GM19043 (cell line): ENCODE results near the gene ZFP36.

ENCODE experiments used
- ATAC-seq: cut with Tn5 transposase; IDR thresholded peaks from one replicate; pipeline ENCODE4 v1.9.1; 2021; ENCODE audit warnings: low read depth; ENCODE audit not compliant: unreplicated experiment

The ZFP36 gene

DNA sequence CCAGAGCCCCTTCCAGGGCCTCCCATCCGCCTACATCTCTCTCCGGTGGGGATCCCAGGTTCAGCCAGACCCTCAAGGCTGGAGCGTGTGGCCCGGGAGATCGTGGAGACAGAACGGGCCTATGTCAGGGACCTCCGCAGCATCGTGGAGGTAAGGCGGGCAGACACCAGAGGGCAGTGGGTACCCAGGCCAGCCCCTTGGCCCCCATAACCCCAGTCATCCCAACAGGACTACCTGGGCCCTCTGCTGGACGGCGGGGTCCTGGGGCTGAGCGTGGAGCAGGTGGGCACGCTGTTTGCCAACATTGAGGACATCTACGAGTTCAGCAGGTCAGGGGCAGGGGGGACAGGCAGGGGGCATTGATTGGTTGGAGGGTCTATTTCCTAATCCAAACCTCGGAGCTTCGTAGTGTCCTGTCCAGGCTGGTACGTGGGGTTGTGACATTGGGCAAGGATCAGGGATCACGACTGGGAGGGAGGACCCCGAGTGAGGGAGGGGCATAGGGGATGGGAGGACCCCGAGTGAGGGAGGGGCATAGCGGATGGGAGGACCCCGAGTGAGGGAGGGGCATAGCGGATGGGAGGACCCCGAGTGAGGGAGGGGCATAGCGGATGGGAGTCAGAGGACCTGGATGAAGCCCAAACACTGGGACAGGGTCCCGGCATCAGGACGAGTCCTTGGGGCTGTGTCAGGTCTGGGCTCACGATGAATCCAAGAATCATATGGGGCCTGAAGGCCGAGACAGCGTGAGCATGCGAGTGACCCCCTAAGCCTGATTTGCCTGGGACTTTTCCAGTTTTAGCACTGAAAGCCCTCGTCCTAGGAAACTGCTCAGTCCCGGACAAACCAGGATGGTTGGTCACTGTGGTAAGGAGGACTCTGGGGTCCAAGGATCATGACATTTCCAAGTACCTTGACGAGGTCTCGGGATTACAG lies 8.7 kb downstream of the ZFP36 start:
- ATAC-seq, result no peak

DNA sequence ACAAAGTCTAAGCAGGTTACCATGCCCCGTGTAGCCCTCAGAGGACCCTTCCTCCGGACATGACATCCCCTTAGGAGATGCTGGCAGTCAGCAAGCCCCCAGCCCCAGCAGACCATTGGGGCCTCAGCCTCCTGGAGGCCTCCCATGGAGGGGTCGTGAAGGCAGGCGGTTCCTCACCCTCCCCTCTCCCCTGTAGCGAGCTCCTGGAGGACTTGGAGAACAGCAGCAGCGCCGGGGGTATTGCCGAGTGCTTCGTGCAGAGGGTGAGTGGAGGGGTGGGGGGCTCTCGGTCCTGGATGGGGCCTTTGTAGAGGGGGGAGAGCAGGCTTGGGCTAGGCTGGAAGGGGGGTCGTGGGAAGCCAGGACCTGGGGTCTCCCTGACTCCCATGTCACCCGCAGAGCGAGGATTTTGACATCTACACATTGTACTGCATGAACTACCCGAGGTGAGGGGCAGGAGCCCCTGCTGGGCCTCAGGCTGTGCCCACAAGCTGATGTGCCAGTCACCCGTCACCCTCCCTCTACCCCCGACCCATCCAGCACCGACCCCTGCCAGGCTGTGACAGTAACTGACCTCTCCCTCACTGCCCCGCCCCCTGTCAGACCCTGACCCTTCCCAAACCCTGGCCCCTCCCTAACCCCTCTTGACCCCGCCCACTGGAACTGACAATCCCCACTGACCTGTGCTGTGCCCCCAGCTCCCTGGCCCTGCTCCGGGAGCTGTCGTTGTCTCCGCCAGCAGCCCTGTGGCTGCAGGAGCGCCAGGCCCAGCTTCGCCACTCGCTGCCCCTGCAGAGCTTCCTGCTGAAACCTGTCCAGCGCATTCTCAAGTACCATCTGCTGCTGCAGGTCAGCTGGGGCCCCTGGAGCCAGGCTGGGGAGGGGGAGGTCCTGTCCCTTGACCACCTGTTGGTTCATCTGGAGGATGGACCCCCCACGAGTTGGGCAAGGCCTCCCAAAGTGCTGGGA lies 9.8 kb downstream of the ZFP36 start:
- ATAC-seq, result no peak

- no peak for ATAC-seq
These were observed 11.0 kb downstream of the ZFP36 start for GRCh38 chr19:39417463-39418181.

DNA sequence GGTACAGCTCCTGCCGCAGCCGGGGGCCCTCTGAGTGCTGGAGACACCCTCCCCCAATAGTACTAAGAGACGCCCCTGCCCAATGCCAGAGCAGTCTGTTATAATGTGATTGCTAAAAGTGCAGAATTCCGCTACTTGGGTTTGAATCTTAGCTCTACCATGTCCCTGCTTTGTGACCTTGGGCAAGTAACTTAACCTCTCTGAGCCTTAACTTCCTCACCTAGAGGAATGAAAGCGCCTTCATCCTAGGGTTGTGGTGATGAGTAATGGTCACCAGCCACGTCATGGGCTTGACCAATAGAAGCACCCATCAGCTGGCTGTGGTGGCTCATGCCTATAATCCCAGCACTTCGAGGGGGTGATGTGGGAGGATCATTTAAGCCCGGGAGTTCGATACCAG lies 12.4 kb downstream of the ZFP36 start:
- no peak for ATAC-seq

- ATAC-seq, result no peak
These were observed 14.1 kb downstream of the ZFP36 start for GRCh38 chr19:39420769-39421168.

GRCh38 chr19:39422020-39422419 lies 15.4 kb downstream of the ZFP36 start:
- ATAC-seq, result no peak

DNA sequence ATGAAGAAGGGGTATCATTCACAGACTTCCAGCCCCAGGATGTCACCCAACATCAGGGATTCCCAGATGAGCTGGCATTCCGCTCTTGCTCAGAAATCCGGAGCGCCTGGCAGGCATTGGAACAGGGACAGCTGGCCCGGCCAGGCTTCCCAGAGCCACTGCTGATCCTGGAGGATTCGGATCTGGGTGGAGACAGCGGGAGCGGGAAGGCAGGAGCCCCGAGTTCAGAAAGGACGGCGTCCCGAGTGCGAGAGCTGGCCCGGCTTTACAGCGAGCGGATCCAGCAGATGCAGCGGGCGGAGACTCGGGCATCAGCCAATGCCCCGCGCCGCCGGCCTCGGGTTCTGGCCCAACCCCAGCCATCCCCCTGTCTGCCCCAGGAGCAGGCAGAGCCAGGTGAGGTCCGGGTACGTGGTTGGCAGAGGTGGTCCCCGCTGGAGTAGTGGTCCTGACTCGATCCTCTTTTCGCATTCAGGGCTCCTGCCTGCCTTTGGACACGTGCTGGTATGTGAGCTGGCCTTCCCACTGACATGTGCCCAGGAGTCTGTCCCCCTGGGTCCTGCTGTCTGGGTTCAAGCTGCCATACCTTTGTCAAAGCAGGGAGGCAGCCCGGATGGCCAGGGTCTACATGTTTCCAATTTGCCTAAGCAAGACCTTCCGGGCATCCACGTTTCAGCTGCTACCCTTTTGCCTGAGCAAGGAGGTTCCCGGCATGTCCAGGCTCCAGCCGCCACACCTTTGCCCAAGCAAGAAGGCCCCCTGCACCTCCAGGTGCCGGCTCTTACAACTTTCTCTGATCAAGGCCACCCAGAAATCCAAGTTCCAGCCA lies 16.8 kb downstream of the ZFP36 start:
- ATAC-seq, result no peak

GRCh38 chr19:39424934-39425333 lies 18.3 kb downstream of the ZFP36 start:
- ATAC-seq, result no peak

GRCh38 chr19:39425744-39426143 lies 19.1 kb downstream of the ZFP36 start:
- no peak for ATAC-seq

DNA sequence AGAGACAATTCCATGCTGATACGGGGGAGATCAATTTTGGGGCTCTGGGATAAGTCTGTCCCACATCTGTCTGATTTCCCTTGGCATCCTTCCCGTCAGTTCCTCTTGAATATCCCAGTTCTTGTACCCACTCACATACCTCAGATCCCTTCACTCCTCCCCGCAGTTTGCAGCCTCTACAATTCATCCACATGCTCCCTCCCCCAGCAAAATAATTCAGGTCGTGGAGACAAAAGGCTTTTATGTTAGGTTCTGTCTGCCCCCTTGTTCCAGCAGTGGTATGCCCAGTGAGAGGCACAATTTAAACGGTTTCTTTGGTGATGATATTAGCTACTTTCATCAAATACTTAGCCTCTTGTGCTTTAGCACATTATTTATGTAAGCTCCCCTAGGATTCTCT lies 19.5 kb downstream of the ZFP36 start:
- no peak for ATAC-seq

- ATAC-seq, result no peak
These were observed 21.1 kb downstream of the ZFP36 start for GRCh38 chr19:39427707-39428106.

GRCh38 chr19:39428283-39429112 lies 21.9 kb downstream of the ZFP36 start:
- ATAC-seq, result no peak

- ATAC-seq, result no peak
These were observed 24.3 kb downstream of the ZFP36 start for GRCh38 chr19:39430675-39431593.

DNA sequence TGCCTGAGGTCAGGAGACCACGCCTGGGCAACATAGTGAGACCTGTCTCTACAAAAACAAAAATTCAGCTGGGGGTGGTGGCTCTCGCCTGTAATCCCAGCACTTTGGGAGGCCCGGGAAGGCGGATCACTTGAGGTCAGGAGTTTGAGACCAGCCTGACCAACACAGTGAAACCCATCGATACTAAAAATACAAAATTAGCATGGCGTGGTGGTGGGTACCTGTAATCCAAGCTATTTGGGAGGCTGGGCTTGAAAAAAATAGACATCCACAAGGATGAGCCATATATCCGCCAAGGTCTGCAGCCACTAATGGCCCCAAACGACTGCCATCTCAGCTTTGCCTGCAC lies 26.0 kb downstream of the ZFP36 start:
- no peak for ATAC-seq

DNA sequence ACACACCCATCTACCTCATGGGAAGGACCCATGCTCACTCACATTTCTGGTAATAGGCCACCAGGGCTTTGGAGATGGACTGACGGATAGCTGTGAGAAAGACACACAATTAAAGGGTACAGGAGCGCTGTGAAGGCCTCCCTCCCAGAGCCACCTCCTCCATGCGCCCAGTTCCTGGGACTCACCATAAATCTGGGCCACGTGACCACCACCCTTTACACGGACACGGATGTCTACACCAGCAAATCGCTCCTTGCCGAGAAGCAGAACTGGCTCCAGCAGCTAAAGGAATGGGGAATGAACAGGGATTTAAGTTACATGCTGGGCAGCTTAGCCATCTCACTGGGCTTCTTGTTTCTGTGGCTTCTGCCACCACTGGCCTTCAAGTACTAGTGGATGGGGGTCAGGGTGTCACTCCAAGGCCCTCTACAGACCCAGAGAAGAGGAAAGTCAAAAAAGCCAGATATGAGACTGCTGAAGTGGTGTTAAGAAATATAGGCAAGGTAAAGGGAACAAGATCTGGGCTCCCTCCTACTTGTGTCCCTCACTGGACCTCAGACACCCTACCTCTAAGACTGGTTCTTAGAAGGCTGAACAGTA lies 26.9 kb downstream of the ZFP36 start:
- no peak for ATAC-seq

DNA sequence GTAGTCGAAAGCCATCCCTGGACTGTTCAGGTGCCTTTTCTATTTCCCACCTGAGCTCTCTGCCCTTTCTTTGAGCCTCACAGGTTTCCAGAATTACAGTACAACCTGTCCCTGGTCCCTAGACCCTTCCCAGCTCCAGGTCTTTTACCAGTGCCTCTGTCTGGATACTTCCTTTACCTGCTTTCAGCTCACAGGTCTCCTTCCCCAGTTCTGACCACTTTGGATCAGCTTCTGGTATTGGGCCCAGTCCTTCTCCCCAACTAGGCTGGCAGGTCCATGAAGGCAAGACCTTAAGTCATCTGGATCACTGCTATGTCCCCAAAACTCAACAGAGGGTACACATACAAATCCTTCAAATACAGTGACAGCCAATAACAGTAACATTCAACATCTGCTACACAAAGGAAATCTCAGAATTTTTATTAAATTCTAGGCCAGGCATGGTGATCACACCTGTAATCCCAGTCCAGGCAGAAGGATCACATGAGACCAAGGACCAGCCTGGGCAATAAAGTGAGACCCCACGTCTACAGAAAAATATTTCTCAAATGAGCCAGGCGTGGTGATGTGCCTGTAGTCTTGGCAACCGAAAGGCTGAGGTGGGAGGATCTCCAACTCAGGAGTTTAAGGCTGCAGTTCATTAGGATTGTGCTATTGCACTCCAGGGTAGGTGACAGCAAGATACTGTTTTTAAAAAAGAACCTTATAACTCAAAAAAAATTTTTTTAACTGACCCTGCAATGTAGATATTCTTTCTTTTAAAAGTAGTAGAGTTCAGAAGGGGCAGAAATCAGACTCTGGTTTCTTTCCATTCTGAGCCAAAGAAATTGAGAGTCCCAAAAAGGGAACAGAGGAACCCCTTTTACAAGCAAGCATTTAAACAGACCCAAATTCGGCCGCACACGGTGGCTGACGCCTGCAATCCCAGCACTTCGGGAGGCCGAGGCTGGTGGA lies 27.8 kb downstream of the ZFP36 start:
- no peak for ATAC-seq
